Vagina (tissue), 2 donors: ENCODE measurements around the gene FLNA. TPM values are rescaled to one million over a fixed set of nuclear protein-coding genes. Genes with fewer than 3 reads are reported as not detected.
A peak's percentile ranks its signal among the peaks of the same experiment; 100 is the strongest.
"Not testable (repeated sequence)": the region's sequence is repeated elsewhere in the genome, so short reads cannot be mapped to it uniquely, and the experiment has no call there.

ENCODE experiments used
- DNase-seq, 2 donors: peaks; one replicate each; pipeline ENCODE4 v3.0.0-alpha.2; 2017; ENCODE audit errors: extremely low spot score in 2 of 2
- H3K27ac ChIP-seq: fragments of 200-600 bp; sonication (generic); one replicate; pipeline ENCODE4 v1.5.1; 2019
- H3K27me3 ChIP-seq: fragments of 200-600 bp; sonication (generic); one replicate; pipeline ENCODE4 v1.5.1; 2019
- H3K36me3 ChIP-seq, 2 donors: fragments of 200-600 bp; sonication (generic); one replicate each; pipeline ENCODE4 v1.5.1; 2017 to 2019
- H3K4me1 ChIP-seq: fragments of 200-600 bp; sonication (generic); one replicate; pipeline ENCODE4 v1.5.1; 2019
- H3K4me3 ChIP-seq, 2 donors: fragments of 200-600 bp; sonication (generic); 1 replicate in 1 of 2; 2 replicates in 1 of 2; pipeline ENCODE4 v1.5.1; 2016 to 2019
- H3K9me3 ChIP-seq: fragments of 200-600 bp; sonication (generic); one replicate; pipeline ENCODE4 v1.5.1; 2019
- POLR2A ChIP-seq, 2 donors: fragments of 450-650 bp; IDR thresholded peaks; one replicate each; pipeline ENCODE4 v1.6.1; 2017; ENCODE audit warnings: antibody characterized with exemption in 2 of 2, mild to moderate bottlenecking in 2 of 2, moderate library complexity in 2 of 2
- POLR2AphosphoS5 ChIP-seq, 2 donors: sonication (generic); formaldehyde crosslinking; IDR thresholded peaks; one replicate each; pipeline ENCODE4 v1.9.0; 2017; ENCODE audit warnings: antibody characterized with exemption in 2 of 2, mild to moderate bottlenecking in 2 of 2, low read depth in 1 of 2; ENCODE audit not compliant: insufficient read depth in 1 of 2
- intact Hi-C: fragments of 100-400 bp; cut with DNase I; formaldehyde crosslinking; loops from one replicate; pipeline ENCODE4 v1.15.1; 2023
- total RNA-seq: library from RNA; depleted of rRNA; stranded (reverse); fragments of >200 nt; gene quantifications from one replicate; pipeline ENCODE4 v1.2.3, GENCODE V29; 2016
- TF ChIP-seq, protein P1 (sequence below), 3 experiments: fragments of 450-650 bp in 2 of 3; fragments of 200-600 bp in 1 of 3; sonication (generic) in 1 of 3; IDR thresholded peaks; one replicate each; pipeline ENCODE4 v1.5.1; 2017 to 2019; ENCODE audit warnings: antibody characterized with exemption in 3 of 3, mild to moderate bottlenecking in 2 of 3, moderate library complexity in 2 of 3

The FLNA gene
- total RNA-seq, 1 donor from 2014 or later, result 1,247 TPM

DNA sequence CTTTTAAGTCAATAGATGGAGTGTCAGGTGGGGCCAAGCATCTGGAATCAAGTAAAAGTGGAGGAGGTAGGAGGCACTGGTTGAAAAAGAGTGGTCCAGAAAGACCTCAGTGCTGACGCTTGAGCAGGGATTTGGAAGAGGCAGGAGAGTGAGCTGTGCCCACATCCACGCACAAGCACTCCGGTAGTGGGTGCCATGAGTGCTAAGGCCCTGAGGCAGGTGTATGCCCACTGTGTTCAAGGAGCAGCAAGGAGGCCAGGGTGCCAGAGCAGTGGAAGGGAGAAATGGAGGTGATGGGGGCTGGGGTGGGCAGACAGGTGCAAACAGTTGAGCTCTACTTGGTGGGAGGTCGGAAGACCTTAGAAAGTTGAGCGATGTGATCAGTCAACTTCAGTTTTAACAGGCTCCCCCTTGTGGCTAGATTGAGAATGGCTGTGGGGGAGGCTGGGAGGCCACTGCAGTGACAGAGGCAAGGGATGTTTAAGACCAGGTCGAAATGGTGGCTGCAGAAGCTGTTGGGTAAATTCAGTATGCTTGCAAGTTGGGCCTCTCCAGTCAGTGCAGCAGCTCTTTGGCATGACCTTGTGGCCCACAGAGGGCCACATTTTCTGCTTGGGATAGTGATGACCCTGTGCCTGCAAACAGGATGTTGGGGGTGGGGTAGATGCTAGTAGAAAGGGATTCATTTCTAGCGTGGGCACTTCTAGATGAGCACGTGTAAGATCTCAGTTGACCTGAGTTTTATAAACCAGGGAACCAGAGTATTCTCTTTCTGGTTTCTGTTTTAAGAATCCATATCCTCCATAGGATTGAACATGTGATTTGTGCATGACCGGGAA, 66.1 kb downstream of the FLNA start:
- Histone ChIP-seq H3K27ac (no peak overlapping the region), H3K36me3 (no peaks in the 10 kb centered on the region), H3K4me3 (no peak overlapping the region), H3K9me3 (no peaks in the 10 kb centered on the region), H3K4me1 (no peaks in the 10 kb centered on the region), H3K27me3 (no peaks in the 10 kb centered on the region)
- DNase-seq, result no peak
- TF ChIP-seq POLR2A (IDR thresholded peaks at IDR 0.05) (no peak), POLR2AphosphoS5 (IDR thresholded peaks at IDR 0.05; ENCODE audit: insufficient read depth in 1 of 2, low read depth in 1 of 2) (no peak)
- TF ChIP-seq, protein P1, sequence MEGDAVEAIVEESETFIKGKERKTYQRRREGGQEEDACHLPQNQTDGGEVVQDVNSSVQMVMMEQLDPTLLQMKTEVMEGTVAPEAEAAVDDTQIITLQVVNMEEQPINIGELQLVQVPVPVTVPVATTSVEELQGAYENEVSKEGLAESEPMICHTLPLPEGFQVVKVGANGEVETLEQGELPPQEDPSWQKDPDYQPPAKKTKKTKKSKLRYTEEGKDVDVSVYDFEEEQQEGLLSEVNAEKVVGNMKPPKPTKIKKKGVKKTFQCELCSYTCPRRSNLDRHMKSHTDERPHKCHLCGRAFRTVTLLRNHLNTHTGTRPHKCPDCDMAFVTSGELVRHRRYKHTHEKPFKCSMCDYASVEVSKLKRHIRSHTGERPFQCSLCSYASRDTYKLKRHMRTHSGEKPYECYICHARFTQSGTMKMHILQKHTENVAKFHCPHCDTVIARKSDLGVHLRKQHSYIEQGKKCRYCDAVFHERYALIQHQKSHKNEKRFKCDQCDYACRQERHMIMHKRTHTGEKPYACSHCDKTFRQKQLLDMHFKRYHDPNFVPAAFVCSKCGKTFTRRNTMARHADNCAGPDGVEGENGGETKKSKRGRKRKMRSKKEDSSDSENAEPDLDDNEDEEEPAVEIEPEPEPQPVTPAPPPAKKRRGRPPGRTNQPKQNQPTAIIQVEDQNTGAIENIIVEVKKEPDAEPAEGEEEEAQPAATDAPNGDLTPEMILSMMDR (IDR thresholded peaks at IDR 0.05), result peak in 2 of 3 experiments; percentile 24 to 44
- intact Hi-C loops, result no loop called here

DNA sequence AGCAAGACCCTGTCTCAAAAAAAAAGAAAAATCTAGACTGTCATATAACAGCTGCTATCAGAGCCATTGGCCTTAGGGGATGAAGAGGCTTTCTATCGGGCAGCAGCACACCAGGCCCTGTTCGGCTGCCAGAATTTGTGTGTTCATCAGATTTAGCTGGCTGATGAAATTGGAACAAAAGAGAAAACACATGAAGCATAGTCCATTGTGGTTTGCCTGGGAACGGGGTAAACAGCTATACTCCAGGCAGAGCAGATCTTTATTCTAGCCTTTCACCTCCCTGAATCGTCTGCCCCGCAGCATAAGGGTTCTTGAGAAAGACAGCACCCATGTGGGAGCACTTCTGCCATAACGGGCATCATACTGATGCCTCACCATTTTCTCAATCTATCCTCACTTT, 67.2 kb downstream of the FLNA start:
- intact Hi-C loops, result no loop called here
- Histone ChIP-seq H3K4me1 (no peaks in the 10 kb centered on the region), H3K4me3 (no peak overlapping the region), H3K27me3 (no peaks in the 10 kb centered on the region), H3K36me3 (no peaks in the 10 kb centered on the region), H3K9me3 (no peaks in the 10 kb centered on the region), H3K27ac (no peak overlapping the region)
- no peak for DNase-seq
- TF ChIP-seq POLR2AphosphoS5 (IDR thresholded peaks at IDR 0.05; ENCODE audit: insufficient read depth in 1 of 2, low read depth in 1 of 2) (no peak), POLR2A (IDR thresholded peaks at IDR 0.05) (no peak)
- TF ChIP-seq, protein P1 (IDR thresholded peaks at IDR 0.05), result no peak

DNA sequence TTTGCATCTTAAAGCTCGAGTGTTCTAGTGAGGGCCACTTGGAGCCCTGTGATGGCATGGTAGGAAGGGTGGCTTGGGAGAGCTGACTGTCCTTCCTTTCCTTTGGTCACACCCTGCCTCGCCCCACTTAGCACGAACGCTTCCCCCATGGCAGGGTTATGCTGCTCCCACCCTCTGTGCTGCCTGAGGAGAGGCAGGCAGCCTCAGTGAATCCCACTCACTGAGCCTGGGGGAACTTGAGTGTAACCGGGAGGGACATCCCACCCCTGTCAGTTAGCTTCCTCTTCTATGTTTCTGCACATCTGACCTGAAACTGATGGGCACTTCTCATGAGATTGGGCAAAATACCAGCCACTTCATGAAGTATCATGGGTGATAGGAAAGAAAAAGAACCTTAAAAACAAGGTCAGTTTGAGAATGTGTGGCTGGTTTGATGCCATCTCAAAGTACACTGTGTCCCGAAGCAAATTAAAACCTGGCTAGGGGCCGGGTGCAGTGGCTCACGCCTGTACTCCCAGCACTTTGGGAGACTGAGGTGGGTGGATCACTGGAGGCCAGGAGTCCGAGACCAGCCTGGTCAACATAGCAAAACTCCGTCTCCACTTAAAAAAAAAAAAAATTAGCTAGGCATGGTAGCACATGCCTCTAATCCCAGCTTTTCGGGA, 68.8 kb downstream of the FLNA start:
- no peak for DNase-seq
- Histone ChIP-seq H3K27me3 (no peaks in the 10 kb centered on the region), H3K4me1 (no peaks in the 10 kb centered on the region), H3K36me3 (no peaks in the 10 kb centered on the region), H3K27ac (no peak overlapping the region), H3K9me3 (no peaks in the 10 kb centered on the region), H3K4me3 (no peak overlapping the region)
- intact Hi-C loops, result no loop called here
- TF ChIP-seq POLR2A (IDR thresholded peaks at IDR 0.05), result no peak
- TF ChIP-seq POLR2AphosphoS5 (IDR thresholded peaks at IDR 0.05; ENCODE audit: insufficient read depth in 1 of 2, low read depth in 1 of 2), result no peak
- TF ChIP-seq, protein P1 (IDR thresholded peaks at IDR 0.05), result no peak

DNA sequence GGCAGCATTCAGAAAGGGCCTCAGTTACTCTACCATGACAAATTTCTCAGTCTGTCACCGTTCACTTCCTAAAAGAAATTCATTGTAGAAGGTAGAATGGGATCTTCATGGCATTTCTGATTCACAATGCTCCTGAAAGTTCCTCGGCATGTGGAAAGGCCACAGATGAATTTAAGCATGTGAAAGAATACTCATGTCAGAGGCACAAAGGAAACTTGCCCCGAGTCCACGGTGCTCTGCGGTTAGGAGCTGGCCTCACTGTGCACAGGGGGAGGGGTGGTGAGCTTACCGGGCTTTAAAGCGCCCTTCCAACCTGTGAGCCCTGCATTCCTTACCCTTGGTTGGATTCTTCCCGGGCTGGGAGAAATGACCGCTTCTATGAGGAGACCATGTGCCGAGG, 69.6 kb downstream of the FLNA start:
- no peak for TF ChIP-seq POLR2AphosphoS5 (IDR thresholded peaks at IDR 0.05; ENCODE audit: insufficient read depth in 1 of 2, low read depth in 1 of 2)
- TF ChIP-seq, protein P1 (IDR thresholded peaks at IDR 0.05), result no peak
- TF ChIP-seq POLR2A (IDR thresholded peaks at IDR 0.05), result no peak
- no peaks in the 10 kb centered on the region for H3K27me3 ChIP-seq
- no peaks in the 10 kb centered on the region for H3K9me3 ChIP-seq
- no peak overlapping the region for H3K4me3 ChIP-seq
- no peaks in the 10 kb centered on the region for H3K36me3 ChIP-seq
- intact Hi-C loops, result no loop called here
- no peak overlapping the region for H3K27ac ChIP-seq
- H3K4me1 ChIP-seq, result no peaks in the 10 kb centered on the region
- no peak for DNase-seq

DNA sequence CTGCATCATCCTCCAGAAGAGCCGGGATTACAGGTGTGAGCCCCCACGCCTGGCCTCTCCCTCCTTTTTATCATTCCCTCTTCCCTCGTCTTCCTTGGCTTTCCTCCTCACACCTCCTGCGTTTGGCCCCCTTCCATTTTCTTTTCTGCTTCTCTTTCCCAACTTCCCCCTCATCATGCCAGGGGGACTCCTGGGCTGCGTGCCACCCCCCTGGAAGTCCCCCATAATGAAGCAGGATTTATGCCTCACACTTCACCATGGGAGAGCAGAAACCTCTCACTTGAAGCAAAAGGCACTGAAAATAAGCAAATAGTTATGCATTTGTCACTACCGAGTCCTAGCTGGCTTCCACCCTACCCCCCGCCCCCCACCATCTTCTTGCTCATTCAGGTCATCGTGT, 71.0 kb downstream of the FLNA start:
- H3K36me3 ChIP-seq, result no peaks in the 10 kb centered on the region
- intact Hi-C loops, result no loop called here

DNA sequence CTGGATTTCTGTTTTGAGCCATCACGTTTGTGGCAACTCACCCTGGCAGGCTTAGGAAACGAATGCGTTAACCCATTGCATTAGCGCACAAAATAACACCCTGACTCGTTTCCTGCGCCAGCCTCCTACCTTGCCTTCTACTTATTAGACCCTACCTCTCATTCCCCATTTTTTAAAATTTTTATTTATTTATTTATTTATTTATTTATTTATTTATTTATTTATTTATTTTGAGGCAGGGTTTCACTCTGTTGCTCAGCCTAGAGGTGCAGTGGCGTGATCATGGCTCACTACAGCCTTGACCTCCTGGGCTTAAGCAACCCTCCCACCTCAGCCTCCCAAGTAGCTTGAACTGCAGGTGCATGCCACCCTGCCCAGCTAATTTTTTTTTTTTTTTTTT, 71.4 kb downstream of the FLNA start:
- H3K9me3 ChIP-seq, intact Hi-C loops, DNase-seq, H3K4me1 ChIP-seq, H3K27me3 ChIP-seq, H3K4me3 ChIP-seq, H3K27ac ChIP-seq, H3K36me3 ChIP-seq: not testable (repeated sequence)

More for the DNA sequence above, 71.0 kb downstream of the FLNA start:
- no peak for DNase-seq
- Histone ChIP-seq H3K27me3 (no peaks in the 10 kb centered on the region), H3K9me3 (no peaks in the 10 kb centered on the region), H3K4me1 (no peaks in the 10 kb centered on the region), H3K4me3 (no peak overlapping the region), H3K27ac (no peak overlapping the region)
- no peak for TF ChIP-seq POLR2AphosphoS5 (IDR thresholded peaks at IDR 0.05; ENCODE audit: insufficient read depth in 1 of 2, low read depth in 1 of 2)
- TF ChIP-seq, protein P1 (IDR thresholded peaks at IDR 0.05), result no peak
- no peak for TF ChIP-seq POLR2A (IDR thresholded peaks at IDR 0.05)
